ENCODE data around the gene PLA2G2F. TPM values are rescaled to one million over a fixed set of nuclear protein-coding genes. Genes with fewer than 3 reads are reported as not detected.

The PLA2G2F gene
- total and polyA plus RNA-seq, 2 of the 8 experiments (the other 6 are each of a cell fraction or from before 2014, with no cell fraction given), result not detected

DNA sequence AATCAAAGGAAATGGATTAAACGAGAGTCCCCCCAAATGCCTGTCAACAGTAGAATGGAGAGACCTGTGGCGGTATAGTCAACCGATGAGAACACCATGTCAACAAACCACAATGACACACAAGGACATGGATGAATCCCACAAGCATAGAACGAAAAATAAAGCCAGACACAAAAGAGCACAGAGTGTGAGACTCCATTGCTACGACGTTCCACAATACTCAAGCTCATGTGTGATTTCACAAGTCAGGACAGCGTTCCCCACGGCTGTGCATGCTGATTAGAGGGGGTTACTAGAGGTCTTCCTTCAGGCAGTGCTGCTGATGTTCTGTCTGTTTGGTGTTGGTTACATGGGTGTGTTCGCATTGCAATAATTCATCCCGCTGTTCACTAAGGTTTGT is 14.0 kb upstream of the PLA2G2F start:
- H4K5ac ChIP-seq (ENCODE audit: insufficient read length, low read depth, low read length), result no peak overlapping the region
- H3K4me3 ChIP-seq (ENCODE audit: extremely low read depth in 1 of 4, insufficient read depth in 2 of 4, low read depth in 3 of 4, low read length in 4 of 4), result no peak overlapping the region
- no peak overlapping the region for H3K23ac ChIP-seq (ENCODE audit: insufficient read length)
- H2BK5ac ChIP-seq (ENCODE audit: low read depth, low read length), result no peak overlapping the region
- no peak overlapping the region for H4K8ac ChIP-seq (ENCODE audit: extremely low read depth, insufficient read depth, low read length)
- no peak overlapping the region for H3K27ac ChIP-seq (ENCODE audit: low read depth, low read length)
- WGBS, 2 experiments (ENCODE audit: extremely low coverage in 1 of 2, insufficient coverage in 1 of 2, insufficient read length in 1 of 2, insufficient replicate concordance in 2 of 2, low coverage in 1 of 2, low lambda C conversion rate in 2 of 2, missing lambda C conversion rate in 1 of 2), result 94% methylated on average over 10 of the region's 10 CpGs; no CpG with 5 or more reads in 1 of the 2 experiments
- H4K20me1 ChIP-seq (replicated peaks in 1 of 2; ENCODE audit: control insufficient read depth in 1 of 2, insufficient read depth in 2 of 2, low read length in 2 of 2), result no peaks in the 10 kb centered on the region
- H3K36me3 ChIP-seq (ENCODE audit: control insufficient read depth in 2 of 4, insufficient read depth in 4 of 4, low read length in 3 of 4), result no peaks in the 10 kb centered on the region
- no peak overlapping the region for H2BK15ac ChIP-seq (ENCODE audit: low read length)
- no peak overlapping the region for H2BK20ac ChIP-seq (ENCODE audit: low read length)
- no peak overlapping the region for H2BK12ac ChIP-seq (ENCODE audit: low read depth, low read length)
- H3K9ac ChIP-seq (replicated peaks in 1 of 4; ENCODE audit: extremely low read depth in 1 of 4, low read depth in 3 of 4, low read length in 3 of 4), result no peak overlapping the region
- H2AK5ac ChIP-seq (ENCODE audit: low read depth, low read length), result no peak overlapping the region
- no peak overlapping the region for H4K91ac ChIP-seq (replicated peaks; ENCODE audit: insufficient read length, low read length)
- POLR2A ChIA-PET (ENCODE audit: partially characterized antibody), result interaction anchor here (0.6 kb wide), 1 partner anchor 436 kb away, joined by 3 read pairs; no protein-coding TSS in a partner anchor
- no peaks in the 10 kb centered on the region for H3K79me2 ChIP-seq (ENCODE audit: control insufficient read depth in 1 of 2, insufficient read depth in 2 of 2, low read length in 2 of 2)
- no peak overlapping the region for H3K56ac ChIP-seq (replicated peaks; ENCODE audit: insufficient read length, low read depth, low read length)
- CTCF ChIA-PET (ENCODE audit: partially characterized antibody), result interaction anchor here (0.8 to 4.1 kb wide), 6 partner anchors 10 to 307 kb away, joined by 3 to 23 read pairs (median 8); no protein-coding TSS in a partner anchor
- no peaks in the 10 kb centered on the region for H3K4me1 ChIP-seq (replicated peaks in 1 of 4; ENCODE audit: control insufficient read depth in 3 of 4, insufficient read depth in 4 of 4, low read length in 3 of 4)
- H3K23me2 ChIP-seq (ENCODE audit: low read depth, low read length), result no peaks in the 10 kb centered on the region
- H3K4me2 ChIP-seq (ENCODE audit: insufficient read depth in 1 of 2, low read depth in 2 of 2, low read length in 2 of 2), result no peak overlapping the region
- H2BK120ac ChIP-seq (replicated peaks; ENCODE audit: low read depth, low read length), result no peak overlapping the region
- no peak overlapping the region for H3K4ac ChIP-seq (replicated peaks; ENCODE audit: insufficient read length, low read depth, low read length)
- H3K9me3 ChIP-seq (ENCODE audit: insufficient read depth in 2 of 2, low read depth in 1 of 2, low read length in 1 of 2), result peaks cover 0 to 3% of the 10 kb centered on the region in 2 experiments; a peak in 2 of 4 replicates
- H3K14ac ChIP-seq (ENCODE audit: insufficient read length), result no peak overlapping the region
- no peaks in the 10 kb centered on the region for H3K79me1 ChIP-seq (ENCODE audit: low read depth, low read length)
- no peaks in the 10 kb centered on the region for H3K27me3 ChIP-seq (replicated peaks in 1 of 4; ENCODE audit: control insufficient read depth in 3 of 4, extremely low read depth in 1 of 4, insufficient read depth in 3 of 4, low read length in 3 of 4)
- H3K18ac ChIP-seq (ENCODE audit: extremely low read depth, low read length), result no peak overlapping the region
- FAIRE-seq (no peak), DNase-seq (ENCODE audit: low read depth in 1 of 2, low spot score in 2 of 2) (no peak)
- 0 out of 2 replicates have a peak overlapping the region, but pooled peaks have one; percentile 44 for H2AFZ ChIP-seq (ENCODE audit: low read length)
- TF ChIP-seq POU5F1 (IDR thresholded peaks at IDR 0.05; ENCODE audit: low read depth, low read length), result no peak
- no peak for TF ChIP-seq SUZ12 (IDR thresholded peaks at IDR 0.05; ENCODE audit: low read length)
- no peak for TF ChIP-seq RXRA (IDR thresholded peaks at IDR 0.05; ENCODE audit: insufficient read depth, low read depth, low read length)
- no peak for TF ChIP-seq NANOG (IDR thresholded peaks at IDR 0.05; ENCODE audit: insufficient read depth, low read depth, low read length, poor library complexity, severe bottlenecking)
- TF ChIP-seq KDM4A (IDR thresholded peaks at IDR 0.05; ENCODE audit: low read depth, low read length, severe bottlenecking), result no peak
- no peak for TF ChIP-seq SIX5 (IDR thresholded peaks at IDR 0.05; ENCODE audit: low read depth, low read length)
- no peak for TF ChIP-seq YY1 (IDR thresholded peaks at IDR 0.05; ENCODE audit: low read depth, low read length)
- no peak for TF ChIP-seq EZH2 (IDR thresholded peaks at IDR 0.05; ENCODE audit: low read depth, low read length, severe bottlenecking)
- no peak for TF ChIP-seq CTCF (IDR thresholded peaks at IDR 0.05; ENCODE audit: control extremely low read depth in 1 of 3, insufficient read depth in 1 of 3, low read depth in 1 of 3, low read length in 3 of 3)
- TF ChIP-seq, protein P1, sequence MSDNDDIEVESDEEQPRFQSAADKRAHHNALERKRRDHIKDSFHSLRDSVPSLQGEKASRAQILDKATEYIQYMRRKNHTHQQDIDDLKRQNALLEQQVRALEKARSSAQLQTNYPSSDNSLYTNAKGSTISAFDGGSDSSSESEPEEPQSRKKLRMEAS (IDR thresholded peaks at IDR 0.05), result no peak
- no peak for TF ChIP-seq PHF8 (conservative IDR thresholded peaks at IDR 0.05; ENCODE audit: low read depth, low read length)
